Epithelial cell of esophagus (primary cell): Measurements from ENCODE around the gene MNDA.

Source experiments
- DNase-seq: peaks from one replicate; pipeline ENCODE4 v3.0.0; 2010; ENCODE audit warnings: low read depth
- H3K4me3 ChIP-seq: 2 replicates; pipeline ENCODE4 v1.5.1; 2011; ENCODE audit warnings: mild to moderate bottlenecking, low read length, control low read depth
- CTCF ChIP-seq: IDR thresholded peaks from 2 replicates; pipeline ENCODE4 v1.5.1; 2011; ENCODE audit warnings: low read depth, mild to moderate bottlenecking, low read length, control low read depth, inconsistent platforms; ENCODE audit not compliant: insufficient read depth; ENCODE audit errors: missing control alignments

Gene MNDA

GRCh38 chr1:158803678-158804077 lies 27.5 kb upstream of the MNDA start:
- TF ChIP-seq CTCF = no peak
- H3K4me3 ChIP-seq = no peak overlapping the region
- DNase-seq = no peak

GRCh38 chr1:158806916-158807536 lies 24.1 kb upstream of the MNDA start:
- H3K4me3 ChIP-seq = no peak overlapping the region
- DNase-seq = no peak
- TF ChIP-seq CTCF = no peak

- TF ChIP-seq CTCF = no peak
- H3K4me3 ChIP-seq = no peak overlapping the region
- DNase-seq = no peak
Observed at GRCh38 chr1:158809256-158809655, 21.9 kb upstream of the MNDA start.

GRCh38 chr1:158809862-158810261 lies 21.3 kb upstream of the MNDA start:
- TF ChIP-seq CTCF = no peak
- H3K4me3 ChIP-seq = no peak overlapping the region
- DNase-seq = no peak

- no peak for DNase-seq
- H3K4me3 ChIP-seq = no peak overlapping the region
- no peak for TF ChIP-seq CTCF
Observed at GRCh38 chr1:158810311-158810710, 20.8 kb upstream of the MNDA start.

GRCh38 chr1:158812336-158812735 lies 18.8 kb upstream of the MNDA start:
- no peak for TF ChIP-seq CTCF
- H3K4me3 ChIP-seq = no peak overlapping the region
- DNase-seq = no peak

- no peak for TF ChIP-seq CTCF
- DNase-seq = no peak
- no peak overlapping the region for H3K4me3 ChIP-seq
Observed at GRCh38 chr1:158813164-158813563, 18.0 kb upstream of the MNDA start.
